Stimulated activated CD8-positive, alpha-beta memory T cell treated with anti-CD3 and anti-CD28 coated beads, Interleukin-2, amount 100 ng/mL, for 1 hour (primary cell): ENCODE data around the gene FAM120B.

Source experiments
- DNase-seq, 2 donors: peaks; one replicate each; pipeline ENCODE4 v3.0.0-alpha.2; 2020; ENCODE audit warnings: low read depth in 2 of 2

FAM120B gene

DNA sequence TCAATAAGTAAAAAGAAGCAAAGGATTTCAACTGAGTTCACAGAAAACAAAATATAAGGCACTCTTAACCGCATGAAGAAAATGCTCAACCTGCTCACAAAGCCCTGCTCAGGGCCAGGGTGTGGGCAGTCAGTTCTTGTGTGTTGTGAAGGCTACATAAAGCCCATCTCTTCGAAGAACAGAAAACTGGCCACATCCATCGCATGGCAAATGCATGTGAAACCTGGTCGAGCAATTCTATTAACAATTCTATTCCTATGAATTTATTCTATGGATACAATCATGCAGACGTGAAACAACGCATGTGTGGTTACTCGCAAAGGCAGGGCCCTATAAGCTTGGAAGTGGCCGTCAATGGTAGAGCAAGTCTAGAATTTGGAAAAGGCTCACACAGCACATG lies 136.0 kb downstream of the FAM120B start:
- no peak for DNase-seq

DNA sequence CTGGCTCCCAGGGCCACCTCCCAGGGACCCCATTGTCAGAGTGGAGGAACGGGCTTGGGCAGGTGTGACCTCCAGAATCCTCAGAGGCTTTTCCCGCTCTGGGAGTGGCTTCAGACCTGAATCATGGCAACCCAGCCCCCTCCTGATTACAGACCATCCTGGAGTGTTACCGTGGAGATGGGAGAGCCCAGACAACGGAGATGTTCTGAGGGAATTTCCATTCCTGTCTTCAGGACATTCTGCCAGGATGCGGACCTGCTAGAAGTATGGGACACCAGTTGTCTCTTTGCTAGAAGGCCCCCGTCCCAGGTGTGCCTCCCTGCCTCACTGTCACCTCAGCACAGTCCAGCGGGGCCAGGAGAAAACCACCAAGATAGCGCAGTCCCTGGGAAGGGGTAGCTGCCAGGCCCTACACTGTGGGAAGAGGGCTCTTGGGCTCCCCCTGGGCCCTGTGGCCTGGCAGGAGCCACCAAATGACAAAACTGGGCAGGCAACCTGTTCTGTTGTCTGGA lies 136.6 kb downstream of the FAM120B start:
- DNase-seq = no peak

DNA sequence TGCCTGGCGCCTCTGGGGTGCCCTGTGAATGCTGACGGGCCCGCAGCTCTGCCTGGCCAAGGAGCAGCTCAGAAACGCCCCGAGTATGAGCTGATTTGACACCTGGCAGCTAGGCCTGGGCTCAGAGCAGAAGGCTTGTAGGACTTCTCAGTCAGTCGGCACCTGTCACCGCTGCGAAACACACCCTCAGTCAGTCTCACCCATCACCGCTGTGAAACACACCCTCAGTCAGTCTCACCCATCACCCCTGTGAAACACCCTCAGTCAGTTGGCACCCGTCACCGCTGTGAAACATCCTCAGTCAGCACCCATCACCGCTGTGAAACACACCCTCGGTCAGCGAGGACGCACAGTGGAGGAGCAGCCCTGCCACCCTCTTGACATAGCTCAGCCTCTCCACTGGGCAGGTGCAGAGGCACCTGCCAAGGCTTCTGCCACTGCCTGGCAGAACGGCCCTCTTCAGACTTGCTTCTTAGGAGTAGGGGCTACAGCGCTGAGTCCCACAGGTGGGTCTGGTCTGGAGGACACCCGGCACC lies 137.6 kb downstream of the FAM120B start:
- peak; percentile 12 to 15 for DNase-seq

DNA sequence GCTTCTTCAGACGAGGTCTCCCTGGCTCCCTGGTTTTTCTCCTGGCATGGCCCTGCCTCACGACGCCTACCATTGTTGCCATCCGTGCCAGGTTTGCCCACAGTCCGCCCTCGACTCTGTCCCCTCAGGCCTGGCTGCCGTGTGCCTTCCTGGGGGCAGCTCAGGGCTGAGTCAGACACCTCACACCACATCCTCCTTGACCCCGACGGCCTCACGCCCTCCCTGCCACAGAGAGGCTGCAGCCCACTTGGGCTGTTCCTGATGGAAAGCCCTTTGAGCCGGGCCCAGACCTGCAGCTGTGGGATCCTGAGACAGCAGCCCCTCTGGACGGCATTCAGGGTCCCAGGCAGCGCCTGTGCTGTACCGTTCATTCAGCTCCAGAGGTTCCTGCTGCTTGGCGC lies 138.3 kb downstream of the FAM120B start:
- DNase-seq = no peak

DNA sequence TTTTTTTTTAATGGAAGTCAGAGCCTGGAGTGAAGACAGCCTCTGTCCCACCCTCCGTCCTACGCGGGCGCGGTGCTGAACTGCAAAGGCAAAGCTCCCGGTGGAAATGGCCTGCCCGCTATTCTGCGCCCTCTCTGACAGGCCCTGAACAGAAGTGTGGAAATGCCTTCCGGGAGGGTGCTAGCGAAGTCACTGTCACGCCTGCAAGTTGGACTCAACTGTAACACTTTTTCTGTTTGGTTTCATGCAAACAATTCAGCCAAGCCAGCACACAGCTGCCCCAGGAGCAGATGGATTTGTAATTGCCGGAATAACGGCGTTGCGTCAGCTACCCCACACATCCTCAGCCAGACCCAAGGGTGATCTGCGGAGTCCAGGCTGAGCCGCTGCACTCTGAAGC lies 138.9 kb downstream of the FAM120B start:
- no peak for DNase-seq

DNA sequence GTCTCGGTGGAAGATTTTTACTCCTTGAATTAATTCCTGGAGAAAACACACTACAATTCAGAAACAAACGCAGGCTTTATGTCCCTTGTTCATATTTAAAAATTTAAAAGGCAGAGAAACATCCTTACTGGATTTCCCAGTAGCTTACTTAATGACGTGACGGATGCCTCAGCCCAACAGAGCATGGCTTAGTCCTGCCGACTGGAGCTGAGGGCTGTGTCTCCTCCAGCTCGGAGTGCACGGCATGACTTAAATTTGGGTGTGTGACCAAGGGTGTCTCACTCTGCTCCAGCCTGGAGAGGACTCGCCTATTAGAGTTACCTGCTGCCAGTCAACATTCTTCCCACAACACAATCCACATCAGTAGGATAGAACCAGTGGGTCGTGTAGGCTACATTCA lies 139.4 kb downstream of the FAM120B start:
- no peak for DNase-seq

DNA sequence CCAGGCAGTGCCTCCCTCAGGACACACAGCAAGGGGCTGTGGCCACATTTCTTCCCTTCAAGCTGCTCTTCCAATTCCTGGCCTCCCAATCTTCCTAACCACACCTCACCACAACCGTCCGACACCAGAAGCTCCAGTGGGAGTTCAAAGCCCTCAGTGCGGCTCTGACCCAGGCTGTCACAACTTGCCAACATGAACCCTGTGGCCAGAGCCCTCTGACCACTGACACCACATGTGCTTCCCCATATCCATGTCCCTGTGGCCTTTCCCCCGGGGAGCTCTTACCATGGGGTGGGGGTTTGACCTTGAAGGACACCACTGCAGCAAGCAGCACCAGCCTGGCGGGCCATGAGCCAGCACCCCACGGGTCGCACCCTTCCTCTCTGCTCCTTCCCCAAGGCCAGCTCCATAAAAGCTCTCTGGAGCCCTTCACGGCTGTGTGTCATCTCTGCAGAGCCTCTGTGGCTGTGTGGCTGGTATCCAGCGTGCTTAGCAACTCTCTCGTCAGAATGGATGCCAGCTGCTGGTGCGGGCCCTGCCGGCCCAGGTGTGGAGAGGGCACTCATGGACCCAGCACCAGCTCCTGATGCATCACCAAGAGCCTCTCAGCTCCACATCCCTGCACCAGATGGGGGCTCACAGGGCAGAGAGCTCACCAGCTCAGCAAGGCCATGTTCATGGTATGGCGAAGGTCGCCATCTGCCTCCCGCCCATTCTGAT lies 140.4 kb downstream of the FAM120B start:
- no peak for DNase-seq

DNA sequence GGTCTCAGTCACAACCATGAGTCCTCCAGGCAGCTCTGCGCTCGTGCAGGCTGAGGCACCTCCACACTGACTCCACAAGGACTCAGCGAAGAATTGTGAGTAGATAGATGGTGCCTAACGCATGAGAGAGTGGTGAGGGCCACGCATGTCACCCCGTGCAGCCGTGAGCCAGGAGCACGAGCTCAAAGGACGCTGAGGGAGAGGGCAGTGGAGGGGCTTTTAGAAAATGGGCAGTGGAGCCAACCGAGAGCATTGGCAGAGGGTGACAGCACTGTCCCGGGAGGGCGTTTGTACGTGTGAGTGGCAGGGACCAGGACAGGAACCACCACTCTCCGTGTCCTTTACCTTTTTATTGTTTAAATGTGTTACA lies 141.0 kb downstream of the FAM120B start:
- no peak for DNase-seq

DNA sequence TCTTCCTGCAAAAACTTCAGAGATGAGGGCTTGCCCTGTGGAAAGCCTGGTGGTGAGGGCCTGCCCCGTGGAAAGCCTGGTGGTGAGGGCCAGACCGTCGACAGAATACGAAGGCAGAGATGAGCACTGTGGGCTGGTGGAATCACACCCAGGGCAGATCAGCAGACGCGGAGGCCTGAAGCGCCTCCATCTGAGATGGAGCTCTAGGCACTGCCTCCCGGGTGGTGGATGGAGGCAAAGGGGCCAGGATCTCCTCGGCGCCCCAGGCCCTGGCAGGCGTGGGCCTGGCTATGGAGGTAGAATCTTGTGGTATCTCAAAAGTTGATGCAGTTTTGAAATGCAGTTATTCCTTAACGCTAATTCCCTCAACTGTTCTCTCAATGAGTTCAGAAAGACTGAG lies 141.8 kb downstream of the FAM120B start:
- DNase-seq = no peak

DNA sequence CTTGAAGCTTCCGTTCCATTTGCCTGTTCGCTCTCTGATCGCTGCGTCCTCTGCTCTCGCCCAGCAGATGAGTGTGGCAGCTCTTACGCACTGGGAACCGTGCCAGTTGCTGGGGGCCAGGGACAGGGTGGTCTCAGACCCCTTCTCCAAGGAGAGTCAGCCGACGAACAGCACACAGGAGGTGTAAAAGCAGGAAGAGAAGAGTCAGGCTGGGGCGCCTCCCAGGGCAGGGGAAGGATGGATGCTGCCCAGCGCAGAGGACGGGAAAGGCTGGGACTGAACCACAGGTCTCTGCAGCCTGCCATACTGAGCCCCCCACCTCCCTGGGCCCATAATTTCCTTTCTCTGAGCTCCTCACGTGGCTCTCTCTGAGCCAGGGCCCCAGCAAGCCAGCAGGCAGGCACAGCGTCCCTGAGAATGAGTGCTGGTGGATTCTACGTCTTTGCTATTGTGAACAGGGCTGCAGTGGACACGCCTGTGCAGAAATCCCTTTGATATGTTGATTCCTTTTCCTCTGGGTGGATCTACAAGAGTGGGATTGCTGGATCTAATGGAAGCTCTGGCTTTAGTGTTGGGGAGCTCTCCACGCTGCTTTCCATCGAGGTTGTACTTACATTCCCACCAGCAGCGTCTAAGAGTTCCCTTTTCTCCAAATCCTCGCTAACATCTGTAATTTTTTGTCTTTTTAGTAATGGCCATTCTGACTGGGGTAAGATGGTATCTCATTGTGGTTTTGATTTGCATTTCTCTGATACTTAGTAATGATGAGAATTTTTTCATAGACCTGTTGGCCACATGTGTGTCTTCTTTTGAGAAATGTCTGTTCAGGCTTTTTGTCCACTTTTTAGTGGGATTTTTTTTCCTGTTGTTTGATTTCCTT lies 142.4 kb downstream of the FAM120B start:
- no peak for DNase-seq

DNA sequence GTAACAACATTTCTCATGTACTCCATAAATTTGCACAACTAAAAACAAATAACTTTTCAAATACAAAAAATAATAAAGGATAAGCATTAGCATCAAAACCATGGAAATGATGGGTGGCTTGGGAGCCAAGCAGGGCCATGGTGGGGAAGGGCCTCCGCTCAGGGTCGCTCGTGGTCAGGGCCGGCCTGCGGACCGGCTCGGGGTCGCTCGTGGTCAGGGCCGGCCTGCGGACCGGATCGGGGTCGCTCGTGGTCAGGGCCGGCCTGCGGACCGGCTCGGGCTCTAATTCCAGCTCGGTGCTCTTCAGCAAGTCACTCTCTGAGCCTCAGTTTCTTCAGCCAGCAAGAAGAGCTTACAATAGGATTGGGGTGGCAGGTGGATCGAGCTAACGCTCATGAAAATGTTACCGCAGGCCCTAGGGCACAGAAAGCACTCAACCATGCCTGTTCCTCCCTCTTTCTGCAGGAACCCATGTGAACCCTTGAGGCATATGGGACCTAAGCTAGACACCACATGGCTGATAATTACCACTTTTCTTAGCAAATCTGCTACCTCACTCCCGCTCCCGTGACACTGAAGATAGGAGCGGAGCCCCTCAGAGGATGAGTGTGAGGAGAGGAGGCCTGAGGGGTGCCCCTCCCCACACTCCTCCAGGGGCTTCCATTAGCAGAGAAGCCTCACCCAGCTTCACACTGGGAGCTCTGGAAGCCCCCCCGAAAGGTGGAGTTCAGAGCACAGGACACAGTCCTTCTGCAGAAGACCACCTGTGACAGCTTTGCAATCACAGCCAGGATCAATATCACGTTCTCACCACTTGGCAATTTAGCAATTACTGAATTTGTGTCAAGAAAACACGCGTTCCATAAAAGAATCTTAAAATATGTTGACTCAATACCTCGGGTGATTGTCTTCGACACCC lies 143.5 kb downstream of the FAM120B start:
- DNase-seq = no peak

DNA sequence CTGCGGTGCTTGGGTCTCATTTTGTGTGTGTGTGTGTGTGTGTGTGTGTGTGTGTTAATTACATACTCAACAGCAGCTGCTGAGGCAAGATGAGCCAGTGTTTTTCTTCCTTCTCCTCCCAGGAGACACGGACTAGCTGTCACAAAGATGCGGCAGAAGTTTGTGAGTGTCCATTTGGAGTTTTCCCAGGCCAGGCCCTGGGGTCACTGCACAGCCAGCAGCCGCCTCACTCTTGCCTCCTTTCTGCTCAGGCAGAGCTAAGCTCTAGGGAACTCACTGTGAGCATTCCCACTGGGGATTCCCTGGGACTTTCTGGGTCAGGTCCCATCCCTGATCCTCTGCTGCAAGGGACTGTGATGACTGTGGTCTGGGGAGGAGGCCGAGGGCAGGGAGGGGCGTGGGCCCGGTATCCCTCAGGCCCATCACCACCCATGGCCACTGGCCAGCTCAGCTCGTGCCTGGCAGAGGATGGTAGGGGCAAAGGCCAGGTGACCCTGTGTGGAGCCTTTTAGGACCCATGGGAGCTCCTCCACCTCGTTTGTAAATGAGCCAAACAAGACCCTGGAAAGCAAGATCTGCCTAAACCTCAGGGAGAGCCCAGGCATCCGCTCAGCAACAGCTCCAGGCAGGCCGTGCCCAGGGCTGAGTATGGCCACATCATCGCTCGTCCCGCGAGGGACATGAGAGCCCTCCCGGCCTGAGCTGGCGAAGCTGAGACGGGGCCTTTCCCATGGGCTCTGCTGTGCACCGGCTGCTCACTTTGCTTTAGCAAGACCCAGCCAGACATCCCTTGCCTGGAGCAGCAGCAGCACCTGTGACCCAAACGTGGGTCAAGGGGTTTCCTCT lies 144.6 kb downstream of the FAM120B start:
- DNase-seq = no peak

DNA sequence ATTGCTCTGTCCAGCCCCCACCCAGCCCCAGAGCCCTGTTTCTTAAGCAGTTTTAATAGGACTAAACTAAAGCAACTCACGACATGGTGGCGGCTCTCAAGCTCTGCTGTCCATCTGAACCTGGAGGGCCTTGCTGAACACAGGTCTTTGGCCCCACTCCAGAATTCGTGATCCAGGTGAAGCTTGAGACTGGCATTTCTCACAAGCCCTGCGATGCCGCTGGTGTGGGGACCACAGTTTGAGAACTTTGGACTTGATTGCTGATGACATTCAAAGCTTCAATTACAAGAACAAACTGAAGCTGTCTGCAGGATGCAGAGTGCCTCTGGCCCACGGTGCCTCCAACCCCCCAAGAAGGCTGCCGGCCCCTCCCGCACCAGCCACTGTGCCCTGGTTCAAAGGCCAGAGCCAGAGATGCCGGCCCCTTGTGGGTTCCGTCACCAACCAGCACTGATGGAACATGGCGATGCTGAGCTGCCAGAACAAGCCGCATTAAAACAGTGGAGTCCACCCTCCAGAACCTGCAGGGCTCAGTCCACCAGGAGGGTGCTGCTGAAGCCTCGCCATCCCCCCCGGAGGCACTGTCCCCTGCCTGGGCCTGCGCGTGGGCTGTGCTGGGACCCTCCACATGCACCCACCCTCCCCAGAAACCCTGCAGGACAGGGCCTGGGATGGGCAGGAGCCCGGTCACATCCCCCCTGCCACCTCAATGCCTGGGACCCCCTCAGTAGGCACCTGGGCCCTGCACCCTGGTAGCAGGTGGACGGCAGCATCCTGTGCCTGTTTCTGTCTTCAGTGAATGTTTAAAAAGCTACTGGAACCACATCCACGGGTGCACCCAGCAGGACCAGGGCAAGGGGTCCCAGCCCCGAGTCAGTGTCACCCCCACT lies 145.4 kb downstream of the FAM120B start:
- no peak for DNase-seq

DNA sequence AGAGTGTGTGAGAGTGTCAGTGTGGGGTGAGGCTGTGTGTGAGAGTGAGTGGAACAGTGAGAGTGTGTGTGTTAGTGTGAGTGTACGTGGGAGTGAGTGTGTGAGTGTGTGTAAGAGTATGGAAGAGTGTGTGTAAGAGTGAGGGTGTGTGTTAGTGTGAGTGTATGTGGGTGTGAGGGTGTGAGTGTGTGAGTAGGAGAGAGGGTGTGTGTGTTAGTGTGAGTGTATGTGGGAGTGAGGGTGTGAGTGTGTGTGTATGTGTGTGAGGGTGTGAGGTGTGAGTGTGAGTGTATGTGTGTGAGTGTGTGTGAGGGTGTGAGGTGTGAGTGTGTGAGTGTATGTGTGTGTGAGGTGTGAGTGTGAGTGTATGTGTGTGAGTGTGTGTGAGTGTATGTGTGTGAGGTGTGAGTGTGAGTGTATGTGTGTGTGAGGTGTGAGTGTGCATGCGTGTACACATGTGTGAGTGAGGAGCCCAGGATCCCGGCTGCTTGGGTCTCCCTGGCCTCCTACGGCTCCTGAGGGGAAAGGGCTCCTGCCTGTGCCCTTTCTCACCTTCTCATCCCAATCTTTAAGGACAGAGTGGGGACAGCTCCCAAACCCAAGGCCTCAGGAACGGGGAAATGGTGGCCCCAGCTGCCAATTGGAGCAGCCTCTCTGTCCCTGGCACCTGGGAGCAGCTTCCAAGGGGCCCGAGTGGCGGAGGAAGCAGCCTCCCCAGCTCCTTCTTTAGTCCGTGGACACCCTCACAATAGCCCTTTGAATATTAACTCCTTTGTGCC lies 146.4 kb downstream of the FAM120B start:
- DNase-seq = no peak

DNA sequence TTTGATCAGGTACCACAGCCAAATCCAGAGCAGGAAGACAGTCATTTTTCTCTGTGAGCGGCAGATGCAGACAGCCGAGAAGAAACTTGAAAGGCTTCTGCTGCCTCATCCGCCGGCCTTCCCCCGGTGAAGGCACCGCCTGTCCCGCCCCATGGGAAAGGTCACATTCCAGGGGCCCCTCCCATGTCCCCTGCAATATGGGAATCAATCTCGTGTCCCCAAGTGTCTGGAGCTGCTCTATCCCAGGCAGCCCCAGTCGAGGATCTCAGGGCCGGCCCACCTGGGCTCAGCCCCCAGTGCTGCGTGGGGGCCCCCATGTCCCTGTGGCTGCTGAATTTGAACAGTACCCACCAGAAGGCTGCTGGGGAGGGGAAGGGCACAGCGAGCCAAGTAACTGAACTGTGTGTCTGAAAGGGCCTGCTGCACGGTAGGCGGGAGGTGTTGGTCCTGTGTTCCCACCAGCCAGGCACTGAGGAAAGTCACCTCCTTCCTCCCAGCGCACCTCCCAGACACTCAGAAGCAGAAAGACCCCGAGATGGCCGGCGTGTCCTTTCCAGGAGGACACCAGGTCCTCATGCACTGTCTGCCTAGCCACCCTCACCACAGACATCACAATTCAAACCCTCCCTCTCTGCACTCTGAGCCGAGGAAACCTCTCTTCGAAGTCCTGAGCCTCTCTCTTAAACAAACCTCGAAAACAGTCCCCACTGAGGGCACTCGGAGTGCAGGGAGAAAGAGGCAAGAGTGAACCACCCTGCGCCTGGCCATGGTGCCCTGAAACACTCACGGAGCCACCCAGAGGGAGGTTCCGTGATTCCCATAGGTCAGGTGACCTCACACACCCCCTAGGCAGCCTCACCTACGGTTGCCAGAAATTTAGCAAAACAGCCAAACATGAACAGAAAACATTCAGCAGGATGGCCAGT lies 147.3 kb downstream of the FAM120B start:
- DNase-seq = no peak

DNA sequence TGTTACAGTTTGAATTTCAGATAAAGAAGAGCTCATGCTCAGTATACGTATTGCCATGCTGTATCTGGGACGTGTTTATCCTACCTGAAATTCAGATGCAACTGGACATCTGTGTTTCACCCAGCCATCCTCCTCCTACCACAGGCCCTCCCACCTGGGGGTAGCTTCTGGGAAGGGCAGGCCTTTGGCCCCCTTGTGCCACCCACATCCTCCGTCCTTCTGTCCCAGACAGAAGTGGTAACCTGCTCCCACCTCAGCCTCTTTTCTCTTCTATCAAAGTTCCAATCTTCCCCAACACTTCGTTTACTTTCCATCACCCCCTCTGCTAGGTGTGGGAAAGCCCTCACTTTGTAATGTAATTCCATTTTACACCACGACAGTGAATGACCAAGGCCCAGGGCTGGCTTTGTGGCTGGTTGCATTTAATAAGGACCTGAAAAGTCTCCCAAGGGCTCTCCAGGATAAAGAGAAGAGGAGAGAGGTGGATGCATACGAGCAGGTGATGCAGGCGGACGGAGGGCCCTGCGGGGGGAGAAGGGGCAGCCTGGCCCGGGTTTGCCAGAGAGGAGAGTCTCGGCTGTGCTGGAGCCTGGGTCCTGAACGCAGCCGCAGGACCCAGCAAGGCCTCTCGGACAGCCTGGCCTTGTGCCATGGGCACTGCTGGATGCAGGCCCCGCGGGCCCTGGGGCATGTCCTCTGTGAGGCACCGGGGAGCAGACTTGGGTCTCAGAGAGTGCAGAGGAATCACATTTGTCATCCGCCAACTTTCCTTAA lies 148.1 kb downstream of the FAM120B start:
- DNase-seq = no peak

DNA sequence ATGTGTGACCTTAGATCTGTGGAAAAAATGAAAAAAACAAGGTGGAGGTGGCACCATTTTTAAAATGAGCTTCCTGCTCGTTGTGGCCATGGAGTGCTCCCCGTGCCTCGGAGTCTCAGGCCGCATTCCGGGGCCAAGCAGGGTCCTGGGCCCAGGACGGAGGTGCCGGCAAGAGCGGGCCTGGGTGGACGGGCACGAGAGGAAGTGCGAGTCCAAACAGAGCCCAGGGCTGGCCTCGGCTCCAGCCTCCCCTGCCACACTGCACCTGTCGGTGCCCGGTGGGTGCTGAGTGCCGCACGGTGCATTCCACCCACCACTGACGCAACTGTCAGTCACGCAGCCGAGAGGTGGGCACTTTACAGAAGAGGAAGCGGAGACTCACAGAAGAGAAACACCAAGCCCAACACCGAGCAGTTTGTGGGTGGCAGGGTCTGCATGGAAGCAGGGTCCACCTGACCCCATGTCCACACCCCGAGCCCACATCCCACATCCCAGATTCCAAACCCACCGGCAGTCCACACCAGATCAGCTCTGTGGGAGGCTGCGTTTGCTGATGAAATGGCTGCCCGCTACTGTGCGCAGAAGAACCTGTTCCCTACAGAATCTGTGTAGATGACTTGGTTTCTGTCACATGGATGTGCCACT lies 148.9 kb downstream of the FAM120B start:
- no peak for DNase-seq
